Measurements from ENCODE around the gene CSNK2B. TPM values are rescaled to one million over a fixed set of nuclear protein-coding genes. Genes with fewer than 3 reads are reported as not detected.

CSNK2B gene
- total and polyA plus RNA-seq, 9 of the 15 experiments (the other 6 are each of a cell fraction or from before 2014, with no cell fraction given) = 120 to 1,126 (median 529) TPM

- TF ChIP-seq ZMIZ1 (IDR thresholded peaks at IDR 0.05; ENCODE audit: low read depth in 2 of 2, low read length in 2 of 2) = peak in 1 of 2 experiments; percentile 85; a peak in 3 of 4 replicates
- TF ChIP-seq, protein P1, sequence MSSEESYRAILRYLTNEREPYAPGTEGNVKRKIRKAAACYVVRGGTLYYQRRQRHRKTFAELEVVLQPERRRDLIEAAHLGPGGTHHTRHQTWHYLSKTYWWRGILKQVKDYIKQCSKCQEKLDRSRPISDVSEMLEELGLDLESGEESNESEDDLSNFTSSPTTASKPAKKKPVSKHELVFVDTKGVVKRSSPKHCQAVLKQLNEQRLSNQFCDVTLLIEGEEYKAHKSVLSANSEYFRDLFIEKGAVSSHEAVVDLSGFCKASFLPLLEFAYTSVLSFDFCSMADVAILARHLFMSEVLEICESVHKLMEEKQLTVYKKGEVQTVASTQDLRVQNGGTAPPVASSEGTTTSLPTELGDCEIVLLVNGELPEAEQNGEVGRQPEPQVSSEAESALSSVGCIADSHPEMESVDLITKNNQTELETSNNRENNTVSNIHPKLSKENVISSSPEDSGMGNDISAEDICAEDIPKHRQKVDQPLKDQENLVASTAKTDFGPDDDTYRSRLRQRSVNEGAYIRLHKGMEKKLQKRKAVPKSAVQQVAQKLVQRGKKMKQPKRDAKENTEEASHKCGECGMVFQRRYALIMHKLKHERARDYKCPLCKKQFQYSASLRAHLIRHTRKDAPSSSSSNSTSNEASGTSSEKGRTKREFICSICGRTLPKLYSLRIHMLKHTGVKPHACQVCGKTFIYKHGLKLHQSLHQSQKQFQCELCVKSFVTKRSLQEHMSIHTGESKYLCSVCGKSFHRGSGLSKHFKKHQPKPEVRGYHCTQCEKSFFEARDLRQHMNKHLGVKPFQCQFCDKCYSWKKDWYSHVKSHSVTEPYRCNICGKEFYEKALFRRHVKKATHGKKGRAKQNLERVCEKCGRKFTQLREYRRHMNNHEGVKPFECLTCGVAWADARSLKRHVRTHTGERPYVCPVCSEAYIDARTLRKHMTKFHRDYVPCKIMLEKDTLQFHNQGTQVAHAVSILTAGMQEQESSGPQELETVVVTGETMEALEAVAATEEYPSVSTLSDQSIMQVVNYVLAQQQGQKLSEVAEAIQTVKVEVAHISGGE (CRISPR knock-in tag; IDR thresholded peaks at IDR 0.05) = peak in 1 of 3 experiments; percentile 79; a peak in 2 of 6 replicates
- TF ChIP-seq ZBED1 (IDR thresholded peaks at IDR 0.05) = no peak; the same call in none of the 2 replicates
- TF ChIP-seq POLR2AphosphoS2 (IDR thresholded peaks at IDR 0.05; ENCODE audit: low read length) = peak; percentile 54; the same call in 1 of the 2 replicates
- TF ChIP-seq, protein P2, sequence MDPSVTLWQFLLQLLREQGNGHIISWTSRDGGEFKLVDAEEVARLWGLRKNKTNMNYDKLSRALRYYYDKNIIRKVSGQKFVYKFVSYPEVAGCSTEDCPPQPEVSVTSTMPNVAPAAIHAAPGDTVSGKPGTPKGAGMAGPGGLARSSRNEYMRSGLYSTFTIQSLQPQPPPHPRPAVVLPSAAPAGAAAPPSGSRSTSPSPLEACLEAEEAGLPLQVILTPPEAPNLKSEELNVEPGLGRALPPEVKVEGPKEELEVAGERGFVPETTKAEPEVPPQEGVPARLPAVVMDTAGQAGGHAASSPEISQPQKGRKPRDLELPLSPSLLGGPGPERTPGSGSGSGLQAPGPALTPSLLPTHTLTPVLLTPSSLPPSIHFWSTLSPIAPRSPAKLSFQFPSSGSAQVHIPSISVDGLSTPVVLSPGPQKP (CRISPR knock-in tag; IDR thresholded peaks at IDR 0.05) = no peak
- TF ChIP-seq, protein P3, sequence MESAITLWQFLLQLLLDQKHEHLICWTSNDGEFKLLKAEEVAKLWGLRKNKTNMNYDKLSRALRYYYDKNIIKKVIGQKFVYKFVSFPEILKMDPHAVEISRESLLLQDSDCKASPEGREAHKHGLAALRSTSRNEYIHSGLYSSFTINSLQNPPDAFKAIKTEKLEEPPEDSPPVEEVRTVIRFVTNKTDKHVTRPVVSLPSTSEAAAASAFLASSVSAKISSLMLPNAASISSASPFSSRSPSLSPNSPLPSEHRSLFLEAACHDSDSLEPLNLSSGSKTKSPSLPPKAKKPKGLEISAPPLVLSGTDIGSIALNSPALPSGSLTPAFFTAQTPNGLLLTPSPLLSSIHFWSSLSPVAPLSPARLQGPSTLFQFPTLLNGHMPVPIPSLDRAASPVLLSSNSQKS (CRISPR knock-in tag; IDR thresholded peaks at IDR 0.05) = no peak
Measured at GRCh38 chr6:31702819-31703716, 37.2 kb downstream of the CSNK2B start, which contains the start of gene ABHD16A (continued).
